H1 (cell line): ENCODE results near the gene KIDINS220. TPM values are rescaled to one million over a fixed set of nuclear protein-coding genes. Genes with fewer than 3 reads are reported as not detected.

Experiments
- CTCF ChIA-PET: fragments of 300-600 bp; sonication (Branson Sonifier 250); formaldehyde crosslinking; loops from one replicate; lab custom pipeline; 2021; ENCODE audit not compliant: partially characterized antibody; lab: Charles Lee
- POLR2A ChIA-PET: fragments of 300-600 bp; sonication (Branson Sonifier 250); formaldehyde crosslinking; loops from one replicate; lab custom pipeline; 2021; ENCODE audit warnings: inconsistent platforms; ENCODE audit not compliant: partially characterized antibody; lab: Charles Lee
- DNase-seq, 2 experiments: peaks; one replicate each; pipeline versions ENCODE4 v3.0.0 to v3.0.0-alpha.2; 2010 to 2022; ENCODE audit warnings: low spot score in 2 of 2, low read depth in 1 of 2, mixed read lengths in 1 of 2
- FAIRE-seq: peaks from 2 replicates; lab custom pipeline; 2011; peaks lifted over from hg19 to GRCh38; lab: Jason Lieb, UNC
- H2AFZ ChIP-seq: 2 replicates; pipeline ENCODE4 v1.8.1; 2012; ENCODE audit warnings: low read length, inconsistent platforms
- H2AK5ac ChIP-seq: 2 replicates; pipeline ENCODE4 v1.6.1; 2013; ENCODE audit warnings: low read depth, low read length
- H2BK120ac ChIP-seq: replicated peaks from 2 replicates; pipeline ENCODE3; 2013; ENCODE audit warnings: low read depth, low read length, inconsistent platforms
- H2BK12ac ChIP-seq: 2 replicates; pipeline ENCODE4 v1.6.1; 2013; ENCODE audit warnings: low read depth, low read length
- H2BK15ac ChIP-seq: 2 replicates; pipeline ENCODE4 v1.6.1; 2013; ENCODE audit warnings: low read length
- H2BK20ac ChIP-seq: 2 replicates; pipeline ENCODE4 v1.6.1; 2013; ENCODE audit warnings: low read length
- H2BK5ac ChIP-seq: 2 replicates; pipeline ENCODE4 v1.6.1; 2013; ENCODE audit warnings: low read depth, low read length
- H3K14ac ChIP-seq: 2 replicates; pipeline ENCODE4 v1.6.1; 2013; ENCODE audit warnings: inconsistent platforms; ENCODE audit not compliant: insufficient read length
- H3K18ac ChIP-seq: 2 replicates; pipeline ENCODE4 v1.6.1; 2013; ENCODE audit warnings: low read length; ENCODE audit errors: extremely low read depth
- H3K23ac ChIP-seq: 2 replicates; pipeline ENCODE4 v1.6.1; 2013; ENCODE audit warnings: inconsistent platforms; ENCODE audit not compliant: insufficient read length
- H3K23me2 ChIP-seq: 2 replicates; pipeline ENCODE4 v1.6.1; 2013; ENCODE audit warnings: low read depth, low read length
- H3K27ac ChIP-seq: 2 replicates; pipeline ENCODE4 v1.6.1; 2011; ENCODE audit warnings: low read depth, low read length, inconsistent platforms
- H3K27me3 ChIP-seq, 4 experiments: replicated peaks in 1 of 4; 1 replicate in 1 of 4; 2 replicates in 3 of 4; pipeline versions ENCODE4 v1.6.1 to v1.8.1; 2011 to 2013; ENCODE audit warnings: low read length in 3 of 4, mild to moderate bottlenecking in 3 of 4, inconsistent platforms in 2 of 4, mixed read lengths in 2 of 4, moderate library complexity in 1 of 4; ENCODE audit not compliant: control insufficient read depth in 3 of 4, insufficient read depth in 3 of 4; ENCODE audit errors: extremely low read depth in 1 of 4
- H3K36me3 ChIP-seq, 4 experiments: 2 replicates each; pipeline versions ENCODE4 v1.6.1 to v1.8.1; 2011 to 2013; ENCODE audit warnings: mild to moderate bottlenecking in 4 of 4, low read length in 3 of 4, moderate library complexity in 2 of 4, control low read depth in 1 of 4, inconsistent platforms in 1 of 4; ENCODE audit not compliant: insufficient read depth in 4 of 4, control insufficient read depth in 2 of 4
- H3K4ac ChIP-seq: replicated peaks from 2 replicates; pipeline ENCODE3; 2013; ENCODE audit warnings: low read length, low read depth, mixed read lengths, inconsistent platforms; ENCODE audit not compliant: insufficient read length
- H3K4me1 ChIP-seq, 4 experiments: replicated peaks in 1 of 4; 1 replicate in 1 of 4; 2 replicates in 3 of 4; pipeline versions ENCODE4 v1.6.1 to v1.8.1; 2011 to 2013; ENCODE audit warnings: low read length in 3 of 4, inconsistent platforms in 2 of 4, mixed read lengths in 1 of 4; ENCODE audit not compliant: insufficient read depth in 4 of 4, control insufficient read depth in 3 of 4
- H3K4me2 ChIP-seq, 2 experiments: 2 replicates each; pipeline versions ENCODE4 v1.6.1 to v1.8.1; 2011 to 2013; ENCODE audit warnings: low read depth in 2 of 2, low read length in 2 of 2, control low read depth in 1 of 2, inconsistent platforms in 1 of 2, mild to moderate bottlenecking in 1 of 2; ENCODE audit not compliant: insufficient read depth in 1 of 2
- H3K4me3 ChIP-seq, 4 experiments: fragments of 200-600, 300-600 bp in 1 of 4; sonication (generic), shearing (Covaris generic), sonication (Bioruptor Twin) in 1 of 4; 2 replicates each; pipeline versions ENCODE4 v1.5.1 to v1.8.1; 2011 to 2016; ENCODE audit warnings: low read length in 4 of 4, low read depth in 3 of 4, control low read depth in 2 of 4, inconsistent platforms in 2 of 4, mild to moderate bottlenecking in 2 of 4, mixed read lengths in 1 of 4, moderate library complexity in 1 of 4; ENCODE audit not compliant: insufficient read depth in 2 of 4; ENCODE audit errors: extremely low read depth in 1 of 4
- H3K56ac ChIP-seq: replicated peaks from 2 replicates; pipeline ENCODE3; 2013; ENCODE audit warnings: low read depth, mild to moderate bottlenecking, mixed read lengths, low read length, inconsistent platforms; ENCODE audit not compliant: insufficient read length
- H3K79me1 ChIP-seq: 2 replicates; pipeline ENCODE4 v1.6.1; 2013; ENCODE audit warnings: low read depth, low read length, control low read depth
- H3K79me2 ChIP-seq, 2 experiments: 2 replicates each; pipeline versions ENCODE4 v1.6.1 to v1.8.1; 2012 to 2013; ENCODE audit warnings: low read length in 2 of 2, mild to moderate bottlenecking in 2 of 2, inconsistent platforms in 1 of 2; ENCODE audit not compliant: insufficient read depth in 2 of 2, control insufficient read depth in 1 of 2
- H3K9ac ChIP-seq, 4 experiments: replicated peaks in 1 of 4; 1 replicate in 1 of 4; 2 replicates in 3 of 4; pipeline versions ENCODE4 v1.6.1 to v1.8.1; 2011 to 2013; ENCODE audit warnings: low read depth in 3 of 4, low read length in 3 of 4, control low read depth in 2 of 4, mild to moderate bottlenecking in 2 of 4, moderate library complexity in 2 of 4, inconsistent platforms in 1 of 4; ENCODE audit errors: extremely low read depth in 1 of 4
- H3K9me3 ChIP-seq, 2 experiments: 2 replicates each; pipeline versions ENCODE4 v1.6.1 to v1.8.1; 2012 to 2013; ENCODE audit warnings: mild to moderate bottlenecking in 2 of 2, moderate library complexity in 2 of 2, control low read depth in 1 of 2, inconsistent platforms in 1 of 2, low read depth in 1 of 2, low read length in 1 of 2, mixed read lengths in 1 of 2; ENCODE audit not compliant: insufficient read depth in 2 of 2
- H4K20me1 ChIP-seq, 2 experiments: replicated peaks in 1 of 2; 2 replicates each; pipeline versions ENCODE3 to v1.8.1; 2011 to 2013; ENCODE audit warnings: inconsistent platforms in 2 of 2, low read length in 2 of 2, mild to moderate bottlenecking in 1 of 2; ENCODE audit not compliant: insufficient read depth in 2 of 2, control insufficient read depth in 1 of 2
- H4K5ac ChIP-seq: 2 replicates; pipeline ENCODE4 v1.6.1; 2013; ENCODE audit warnings: low read length, low read depth, mixed read lengths, inconsistent platforms; ENCODE audit not compliant: insufficient read length
- H4K8ac ChIP-seq: 2 replicates; pipeline ENCODE4 v1.8.0; 2013; ENCODE audit warnings: mild to moderate bottlenecking, moderate library complexity, low read length, inconsistent platforms; ENCODE audit not compliant: insufficient read depth; ENCODE audit errors: extremely low read depth
- H4K91ac ChIP-seq: replicated peaks from 2 replicates; pipeline ENCODE3; 2013; ENCODE audit warnings: low read length, mixed read lengths, inconsistent platforms; ENCODE audit not compliant: insufficient read length
- CHD2 ChIP-seq: IDR thresholded peaks from 2 replicates; pipeline ENCODE4 v1.6.1; 2012; ENCODE audit warnings: low read length, improper control_type of control experiment
- CTBP2 ChIP-seq: IDR thresholded peaks from 2 replicates; pipeline ENCODE4 v1.7.0; 2011; ENCODE audit warnings: borderline replicate concordance, mild to moderate bottlenecking, moderate library complexity, mixed read lengths, low read length; ENCODE audit not compliant: insufficient read depth, insufficient read length
- FOSL1 ChIP-seq: IDR thresholded peaks from 2 replicates; pipeline ENCODE4 v1.6.1; 2011; ENCODE audit warnings: mild to moderate bottlenecking, low read depth, low read length, moderate library complexity; ENCODE audit not compliant: insufficient read depth
- MAX ChIP-seq: IDR thresholded peaks from 2 replicates; pipeline ENCODE4 v1.6.1; 2012; ENCODE audit warnings: inconsistent platforms
- POLR2A ChIP-seq, 2 experiments: IDR thresholded peaks; 1 replicate in 1 of 2; 2 replicates in 1 of 2; pipeline ENCODE4 v1.6.1; 2011; ENCODE audit warnings: low read depth in 2 of 2, low read length in 2 of 2, mild to moderate bottlenecking in 2 of 2; ENCODE audit errors: control extremely low read depth in 1 of 2
- RBBP5 ChIP-seq: IDR thresholded peaks from 2 replicates; pipeline ENCODE4 v1.7.1; 2012; ENCODE audit warnings: low read depth, mild to moderate bottlenecking, inconsistent platforms, low read length, moderate library complexity, borderline replicate concordance
- SIN3A ChIP-seq, 2 experiments: IDR thresholded peaks in 1 of 2; conservative IDR thresholded peaks in 1 of 2; 2 replicates each; pipeline ENCODE4 v1.6.1; 2011 to 2012; ENCODE audit warnings: low read length in 2 of 2, improper control_type of control experiment in 1 of 2, low read depth in 1 of 2, mild to moderate bottlenecking in 1 of 2
- SP1 ChIP-seq: IDR thresholded peaks from 2 replicates; pipeline ENCODE4 v1.6.1; 2011; ENCODE audit warnings: low read depth, low read length
- WGBS, 2 experiments: shearing (Covaris generic) in 1 of 2; methylation state at CpG; one replicate each; pipeline versions ENCODE4 v1.1.6 to v1.1.7; 2013 to 2015; ENCODE audit warnings: low lambda C conversion rate in 2 of 2, mixed read lengths in 2 of 2, inconsistent platforms in 1 of 2, low coverage in 1 of 2, missing lambda C conversion rate in 1 of 2; ENCODE audit not compliant: insufficient replicate concordance in 2 of 2, insufficient coverage in 1 of 2, insufficient read length in 1 of 2; ENCODE audit errors: extremely low coverage in 1 of 2, missing lambda C conversion rate in 1 of 2; 5-methylcytosine and 5-hydroxymethylcytosine counted together
- polyA plus RNA-seq, 7 experiments: library from polyadenylated mRNA; depleted of rRNA in 3 of 7; stranded (reverse) in 5 of 7; unstranded in 2 of 7; fragments of >200 nt in 5 of 7; fragments of 200-250 nt in 2 of 7; gene quantifications; 1 replicate in 5 of 7; 2 replicates in 1 of 7; 4 replicates in 1 of 7; pipeline versions ENCODE4 v1.2.1 to v1.2.3, GENCODE V29; 2011 to 2013; ENCODE audit warnings: missing spikeins in 2 of 7, mixed read lengths in 2 of 7
- total RNA-seq: library from RNA; stranded (reverse); fragmentation: NEBNext Ultra II Directional; extraction: Animal tissue kit (Norgen Biotek cat#: 25700); gene quantifications from 2 replicates; pipeline ENCODE4 v1.2.1, GENCODE V29; 2021

KIDINS220 gene
- total and polyA plus RNA-seq, 2 of the 8 experiments (the other 6 are each of a cell fraction or from before 2014, with no cell fraction given) = 21.2 to 27.1 TPM

GRCh38 chr2:8679827-8680731, 157.3 kb downstream of the KIDINS220 start:
- no peaks in the 10 kb centered on the region for H3K79me1 ChIP-seq
- H2AFZ ChIP-seq = no peak overlapping the region
- peak overlapping the region; percentile 20 for H3K56ac ChIP-seq
- peak overlapping the region; percentile 76 for H4K91ac ChIP-seq
- H3K23me2 ChIP-seq = peaks cover 46% of the 10 kb centered on the region
- H2BK5ac ChIP-seq = 0 out of 2 replicates have a peak overlapping the region, but pooled peaks have one; percentile 46
- no peak overlapping the region for H3K23ac ChIP-seq
- peaks cover 10 to 11% of the 10 kb centered on the region in 2 experiments for H4K20me1 ChIP-seq
- H3K79me2 ChIP-seq = peaks cover 3 to 17% of the 10 kb centered on the region in 2 experiments; a peak in 3 of 4 replicates
- peaks cover 11 to 56% (median 43%) of the 10 kb centered on the region in 4 experiments for H3K27me3 ChIP-seq
- peak overlapping the region; percentile 96; the same call in 1 of the 2 replicates for H2AK5ac ChIP-seq
- H2BK12ac ChIP-seq = peak overlapping the region; percentile 98; the same call in 1 of the 2 replicates
- H3K27ac ChIP-seq = no peak overlapping the region
- H3K9me3 ChIP-seq = peaks cover 0 to 2% of the 10 kb centered on the region in 2 experiments; a peak in 1 of 4 replicates
- H2BK120ac ChIP-seq = peak overlapping the region; percentile 57
- peaks cover 7 to 40% (median 20%) of the 10 kb centered on the region in 4 experiments for H3K4me1 ChIP-seq
- peak overlapping the region in 1 of 4 experiments; percentile 34; a peak in 1 of 7 replicates for H3K9ac ChIP-seq
- ChIA-PET POLR2A (interaction anchor here (0.5 to 4.1 kb wide), 19 partner anchors 10 to 1582 kb away, joined by 3 to 23 read pairs (median 4); no protein-coding TSS in a partner anchor), CTCF (interaction anchor here (0.5 to 2.5 kb wide), 15 partner anchors 13 to 1253 kb away, joined by 3 to 7 read pairs (median 3); no protein-coding TSS in a partner anchor)
- no peak overlapping the region for H2BK15ac ChIP-seq
- H3K4me3 ChIP-seq = peak overlapping the region; percentile 48 to 69 (median 60); a peak in 5 of 8 replicates
- no peak for FAIRE-seq
- DNase-seq = no peak
- H4K8ac ChIP-seq = peak overlapping the region; percentile 73; the same call in 1 of the 2 replicates
- 39% methylated on average over 19 of the region's 19 CpGs; no CpG with 5 or more reads in 1 of the 2 experiments for WGBS, 2 experiments
- H3K14ac ChIP-seq = no peak overlapping the region
- peak overlapping the region; percentile 64 for H4K5ac ChIP-seq
- H3K36me3 ChIP-seq = peaks cover 0 to 7% (median 0%) of the 10 kb centered on the region in 4 experiments; a peak in 3 of 8 replicates
- H3K4me2 ChIP-seq = peak overlapping the region; percentile 81 to 97
- H2BK20ac ChIP-seq = peak overlapping the region; percentile 80; the same call in 1 of the 2 replicates
- H3K18ac ChIP-seq = no peak overlapping the region; the same call in 1 of the 2 replicates
- H3K4ac ChIP-seq = peak overlapping the region; percentile 61
- TF ChIP-seq POLR2A (IDR thresholded peaks at IDR 0.05; ENCODE audit: control extremely low read depth in 1 of 2, low read depth in 2 of 2, low read length in 2 of 2) (peak in 1 of 2 experiments; percentile 10; a peak in 1 of 3 replicates), MAX (no peak), CTBP2 (no peak), SIN3A (conservative IDR thresholded peaks at IDR 0.05 in 1 of 2, IDR thresholded peaks at IDR 0.05 in 1 of 2; ENCODE audit: low read depth in 1 of 2, low read length in 2 of 2) (peak in 1 of 2 experiments; percentile 64; a peak in 1 of 4 replicates), SP1 (no peak), RBBP5 (no peak), CHD2 (no peak), FOSL1 (no peak)
